KMS-11 (cell line): Measurements from ENCODE around the gene PPP1R18.
"Not testable (repeated sequence)": the region's sequence is repeated elsewhere in the genome, so short reads cannot be mapped to it uniquely, and the experiment has no call there.

Source experiments
- H2AFZ ChIP-seq: fragments of 200-600 bp; sonication (generic); 2 replicates; pipeline ENCODE4 v1.6.1; 2016; ENCODE audit warnings: antibody characterized with exemption, mixed run types, low read depth
- H3K27ac ChIP-seq: fragments of 200-600 bp; sonication (generic); 2 replicates; pipeline ENCODE4 v1.6.1; 2016; ENCODE audit warnings: mild to moderate bottlenecking, mixed run types
- H3K27me3 ChIP-seq: fragments of 200-600 bp; sonication (generic); 2 replicates; pipeline ENCODE4 v1.6.1; 2017; ENCODE audit warnings: mild to moderate bottlenecking, low read depth, mixed run types, moderate library complexity; ENCODE audit not compliant: insufficient read depth
- H3K36me3 ChIP-seq: fragments of 200-600 bp; sonication (generic); 2 replicates; pipeline ENCODE4 v1.6.1; 2017; ENCODE audit warnings: mild to moderate bottlenecking, mixed run types; ENCODE audit not compliant: insufficient read depth
- H3K4me1 ChIP-seq: fragments of 200-600 bp; sonication (generic); 2 replicates; pipeline ENCODE4 v1.6.1; 2016; ENCODE audit warnings: mild to moderate bottlenecking, low read depth, mixed run types; ENCODE audit not compliant: poor library complexity, severe bottlenecking
- H3K4me2 ChIP-seq: fragments of 200-600 bp; sonication (generic); 2 replicates; pipeline ENCODE4 v1.7.0; 2016; ENCODE audit warnings: mild to moderate bottlenecking, mixed run types
- H3K4me3 ChIP-seq: fragments of 200-600 bp; sonication (generic); IDR thresholded peaks from 2 replicates; pipeline ENCODE4 v1.6.1; 2017; ENCODE audit warnings: low read depth, low read length, mixed read lengths; ENCODE audit not compliant: insufficient read depth
- H3K79me2 ChIP-seq: fragments of 200-600 bp; sonication (generic); 2 replicates; pipeline ENCODE4 v1.6.1; 2016; ENCODE audit warnings: low read depth, mixed run types; ENCODE audit not compliant: insufficient read depth
- H3K9ac ChIP-seq: fragments of 200-600 bp; sonication (generic); 2 replicates; pipeline ENCODE4 v1.6.1; 2016; ENCODE audit warnings: mild to moderate bottlenecking, mixed run types
- H4K20me1 ChIP-seq: fragments of 200-600 bp; sonication (generic); 2 replicates; pipeline ENCODE4 v1.6.1; 2016; ENCODE audit warnings: mild to moderate bottlenecking, mixed run types; ENCODE audit not compliant: insufficient read depth
- TF ChIP-seq, protein P1 (sequence below): fragments of 200-600 bp; sonication (generic); conservative IDR thresholded peaks from 2 replicates; pipeline ENCODE4 v1.6.1; 2017; ENCODE audit warnings: low read depth, mild to moderate bottlenecking, antibody characterized with exemption, low read length, moderate library complexity, mixed read lengths

Gene PPP1R18

GRCh38 chr6:30672445-30673253, 13.8 kb downstream of the PPP1R18 start, which contains the start of gene DHX16:
DHX16 (minus strand) TSS chr6:30673006; CDS start chr6:30672841, 165 bp downstream.
- Histone ChIP-seq H3K79me2 (peaks cover 17% of the 10 kb centered on the region; the same call in 1 of the 2 replicates), H3K4me3 (no peak within 1 kb of the TSS), H3K4me1 (peaks cover 16% of the 10 kb centered on the region), H3K4me2 (peak within 1 kb of the TSS; percentile 55), H3K36me3 (no peaks in the 10 kb centered on the region), H3K27ac (peak within 1 kb of the TSS; percentile 8; the same call in 1 of the 2 replicates), H3K27me3 (no peaks in the 10 kb centered on the region), H3K9ac (peak within 1 kb of the TSS; percentile 39; the same call in 1 of the 2 replicates), H4K20me1 (no peaks in the 10 kb centered on the region), H2AFZ (peak within 1 kb of the TSS; percentile 66)
- TF ChIP-seq, protein P1, sequence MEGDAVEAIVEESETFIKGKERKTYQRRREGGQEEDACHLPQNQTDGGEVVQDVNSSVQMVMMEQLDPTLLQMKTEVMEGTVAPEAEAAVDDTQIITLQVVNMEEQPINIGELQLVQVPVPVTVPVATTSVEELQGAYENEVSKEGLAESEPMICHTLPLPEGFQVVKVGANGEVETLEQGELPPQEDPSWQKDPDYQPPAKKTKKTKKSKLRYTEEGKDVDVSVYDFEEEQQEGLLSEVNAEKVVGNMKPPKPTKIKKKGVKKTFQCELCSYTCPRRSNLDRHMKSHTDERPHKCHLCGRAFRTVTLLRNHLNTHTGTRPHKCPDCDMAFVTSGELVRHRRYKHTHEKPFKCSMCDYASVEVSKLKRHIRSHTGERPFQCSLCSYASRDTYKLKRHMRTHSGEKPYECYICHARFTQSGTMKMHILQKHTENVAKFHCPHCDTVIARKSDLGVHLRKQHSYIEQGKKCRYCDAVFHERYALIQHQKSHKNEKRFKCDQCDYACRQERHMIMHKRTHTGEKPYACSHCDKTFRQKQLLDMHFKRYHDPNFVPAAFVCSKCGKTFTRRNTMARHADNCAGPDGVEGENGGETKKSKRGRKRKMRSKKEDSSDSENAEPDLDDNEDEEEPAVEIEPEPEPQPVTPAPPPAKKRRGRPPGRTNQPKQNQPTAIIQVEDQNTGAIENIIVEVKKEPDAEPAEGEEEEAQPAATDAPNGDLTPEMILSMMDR = peak; percentile 81

DNA sequence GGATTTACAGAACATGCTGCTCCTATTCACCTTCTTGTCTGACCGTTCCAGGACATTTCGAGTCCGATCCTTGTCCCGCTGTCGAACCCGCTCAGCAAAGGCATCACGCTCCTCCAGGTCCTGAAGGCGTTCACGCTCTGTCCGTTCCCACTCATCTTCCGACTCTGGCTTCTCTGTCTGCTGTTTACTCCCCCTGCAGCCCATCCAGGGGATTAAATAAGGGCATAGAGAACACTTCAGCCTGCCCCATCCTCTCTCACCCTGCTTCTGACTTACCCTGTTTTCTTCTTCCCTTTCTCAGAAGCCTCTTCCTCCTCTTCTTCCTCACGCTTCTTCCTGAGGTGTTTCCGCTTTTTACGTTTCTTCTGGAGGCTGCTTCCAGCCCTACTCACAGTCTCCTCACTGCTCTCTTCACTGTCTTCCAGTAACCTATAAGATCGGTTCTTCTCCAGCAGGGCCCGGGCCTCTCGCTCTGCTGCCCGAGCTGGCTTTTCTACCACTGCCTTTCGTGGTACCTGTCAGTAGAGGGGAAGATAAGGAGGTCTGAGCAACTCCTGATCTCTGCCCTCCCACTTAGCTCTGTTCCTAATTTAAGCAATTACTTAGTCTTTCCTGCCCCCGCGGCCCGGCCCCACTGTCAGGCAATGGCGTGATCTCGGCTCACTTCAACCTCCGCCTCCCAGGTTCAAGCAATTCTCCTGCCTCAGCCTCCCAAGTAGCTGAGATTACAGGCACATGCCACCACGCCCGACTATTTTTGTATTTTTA, 15.5 kb downstream of the PPP1R18 start:
- H3K4me2 ChIP-seq = peak overlapping the region; percentile 55; the same call in 1 of the 2 replicates
- H3K27me3 ChIP-seq = no peaks in the 10 kb centered on the region
- H2AFZ ChIP-seq = no peak overlapping the region
- H3K4me3 ChIP-seq = no peak overlapping the region
- peaks cover 16% of the 10 kb centered on the region for H3K4me1 ChIP-seq
- TF ChIP-seq, protein P1 = peak; percentile 38; the same call in 1 of the 2 replicates
- no peak overlapping the region for H3K9ac ChIP-seq
- H4K20me1 ChIP-seq = no peaks in the 10 kb centered on the region
- peaks cover 17% of the 10 kb centered on the region; the same call in 1 of the 2 replicates for H3K79me2 ChIP-seq
- no peak overlapping the region for H3K27ac ChIP-seq
- no peaks in the 10 kb centered on the region for H3K36me3 ChIP-seq

GRCh38 chr6:30666300-30666699, 20.1 kb downstream of the PPP1R18 start:
- H3K27me3 ChIP-seq, H3K79me2 ChIP-seq, H3K36me3 ChIP-seq, H2AFZ ChIP-seq, H3K27ac ChIP-seq, H3K4me3 ChIP-seq, H4K20me1 ChIP-seq, H3K4me1 ChIP-seq, H3K9ac ChIP-seq, H3K4me2 ChIP-seq: not testable (repeated sequence)

GRCh38 chr6:30664994-30665767, 21.3 kb downstream of the PPP1R18 start:
- Histone ChIP-seq H3K9ac (no peak overlapping the region), H2AFZ (no peak overlapping the region), H3K79me2 (no peaks in the 10 kb centered on the region), H3K4me1 (no peaks in the 10 kb centered on the region), H3K27me3 (no peaks in the 10 kb centered on the region), H3K4me3 (no peak overlapping the region), H3K4me2 (no peak overlapping the region), H4K20me1 (no peaks in the 10 kb centered on the region), H3K27ac (no peak overlapping the region), H3K36me3 (no peaks in the 10 kb centered on the region; the same call in 1 of the 2 replicates)
- TF ChIP-seq, protein P1 = no peak

GRCh38 chr6:30657922-30658321, 28.5 kb downstream of the PPP1R18 start:
- not testable (repeated sequence) for H3K27me3 ChIP-seq, H4K20me1 ChIP-seq, H3K4me2 ChIP-seq, H3K27ac ChIP-seq, H3K4me3 ChIP-seq, H3K9ac ChIP-seq, H3K36me3 ChIP-seq, H3K4me1 ChIP-seq, H2AFZ ChIP-seq, H3K79me2 ChIP-seq
